Skeletal muscle tissue (tissue), 4 donors: ENCODE data around the gene SLC5A3. TPM values are rescaled to one million over a fixed set of nuclear protein-coding genes. Genes with fewer than 3 reads are reported as not detected.

Experiments
- H3K27ac ChIP-seq: one replicate; pipeline ENCODE4 v1.7.0; 2013; ENCODE audit warnings: mild to moderate bottlenecking, low read depth, low read length, inconsistent platforms
- H3K27me3 ChIP-seq, 3 donors: one replicate each; pipeline ENCODE4 v1.7.0; 2013; ENCODE audit warnings: low read length in 3 of 3; ENCODE audit not compliant: control insufficient read depth in 3 of 3, insufficient read depth in 3 of 3
- H3K36me3 ChIP-seq, 3 donors: one replicate each; pipeline ENCODE4 v1.7.0; 2013; ENCODE audit warnings: low read length in 3 of 3; ENCODE audit not compliant: control insufficient read depth in 3 of 3, insufficient read depth in 3 of 3
- H3K4me1 ChIP-seq, 3 donors: one replicate each; pipeline ENCODE4 v1.7.0; 2013; ENCODE audit warnings: low read length in 3 of 3, mild to moderate bottlenecking in 3 of 3; ENCODE audit not compliant: control insufficient read depth in 3 of 3, insufficient read depth in 3 of 3
- H3K4me3 ChIP-seq, 3 donors: one replicate each; pipeline ENCODE4 v1.7.0; 2013; ENCODE audit warnings: low read length in 3 of 3
- H3K9ac ChIP-seq, 3 donors: one replicate each; pipeline ENCODE4 v1.7.0; 2013; ENCODE audit warnings: low read length in 3 of 3, mild to moderate bottlenecking in 3 of 3, moderate library complexity in 2 of 3, low read depth in 1 of 3
- H3K9me3 ChIP-seq, 3 donors: one replicate each; pipeline ENCODE4 v1.7.0; 2013; ENCODE audit warnings: low read length in 3 of 3; ENCODE audit not compliant: control insufficient read depth in 3 of 3
- total RNA-seq: library from RNA; depleted of rRNA; stranded (reverse); fragments of >200 nt; gene quantifications from one replicate; pipeline ENCODE4 v1.2.3, GENCODE V29; 2014
- donor health status: Osteomylitis.

The SLC5A3 gene
- total RNA-seq, 1 donor from 2014 or later: 21.4 TPM

GRCh38 chr21:34113842-34114241 lies 40.5 kb downstream of the SLC5A3 start:
- Histone ChIP-seq H3K9ac (no peak overlapping the region), H3K27ac (no peak overlapping the region)

GRCh38 chr21:34115160-34115559 lies 41.8 kb downstream of the SLC5A3 start:
- Histone ChIP-seq H3K36me3 (no peaks in the 10 kb centered on the region), H3K27me3 (no peaks in the 10 kb centered on the region), H3K9ac (no peak overlapping the region), H3K4me1 (peaks cover 0 to 10% (median 10%) of the 10 kb centered on the region in 3 donors), H3K9me3 (no peaks in the 10 kb centered on the region), H3K4me3 (no peak overlapping the region), H3K27ac (no peak overlapping the region)

More at GRCh38 chr21:34113842-34114241, 40.5 kb downstream of the SLC5A3 start:
- peaks cover 0 to 10% (median 10%) of the 10 kb centered on the region in 3 donors for H3K4me1 ChIP-seq
- no peaks in the 10 kb centered on the region for H3K36me3 ChIP-seq
- no peaks in the 10 kb centered on the region for H3K27me3 ChIP-seq
- no peak overlapping the region for H3K4me3 ChIP-seq
- no peaks in the 10 kb centered on the region for H3K9me3 ChIP-seq

GRCh38 chr21:34116569-34116968 lies 43.2 kb downstream of the SLC5A3 start:
- Histone ChIP-seq H3K27me3 (no peaks in the 10 kb centered on the region), H3K27ac (no peak overlapping the region), H3K36me3 (no peaks in the 10 kb centered on the region), H3K9me3 (no peaks in the 10 kb centered on the region), H3K4me3 (no peak overlapping the region), H3K9ac (no peak overlapping the region), H3K4me1 (peaks cover 0 to 15% (median 10%) of the 10 kb centered on the region in 3 donors)

GRCh38 chr21:34120867-34121266 lies 47.5 kb downstream of the SLC5A3 start:
- Histone ChIP-seq H3K4me3 (no peak overlapping the region), H3K27ac (no peak overlapping the region), H3K27me3 (no peaks in the 10 kb centered on the region), H3K36me3 (peaks cover 0 to 8% (median 5%) of the 10 kb centered on the region in 3 donors), H3K9ac (no peak overlapping the region), H3K4me1 (peaks cover 5 to 20% (median 10%) of the 10 kb centered on the region in 3 donors), H3K9me3 (no peaks in the 10 kb centered on the region)

GRCh38 chr21:34122047-34122446 lies 48.7 kb downstream of the SLC5A3 start:
- no peak overlapping the region for H3K4me3 ChIP-seq
- no peak overlapping the region for H3K9ac ChIP-seq
- no peak overlapping the region for H3K27ac ChIP-seq
- no peaks in the 10 kb centered on the region for H3K9me3 ChIP-seq
- H3K4me1 ChIP-seq: peaks cover 10 to 32% (median 13%) of the 10 kb centered on the region in 3 donors
- H3K36me3 ChIP-seq: peaks cover 0 to 15% (median 9%) of the 10 kb centered on the region in 3 donors
- H3K27me3 ChIP-seq: no peaks in the 10 kb centered on the region

Other genes starting within 250 kb of the SLC5A3 start
- 258 TPM for gene ATP5PO, start 157.8 kb upstream of the SLC5A3 start, total RNA-seq
- 18.8 TPM for gene MRPS6, start within 50 bp of the SLC5A3 start, total RNA-seq